ENCODE results near the gene FBXL16.
A peak's percentile ranks its signal among the peaks of the same experiment; 100 is the strongest.

FBXL16 gene

DNA sequence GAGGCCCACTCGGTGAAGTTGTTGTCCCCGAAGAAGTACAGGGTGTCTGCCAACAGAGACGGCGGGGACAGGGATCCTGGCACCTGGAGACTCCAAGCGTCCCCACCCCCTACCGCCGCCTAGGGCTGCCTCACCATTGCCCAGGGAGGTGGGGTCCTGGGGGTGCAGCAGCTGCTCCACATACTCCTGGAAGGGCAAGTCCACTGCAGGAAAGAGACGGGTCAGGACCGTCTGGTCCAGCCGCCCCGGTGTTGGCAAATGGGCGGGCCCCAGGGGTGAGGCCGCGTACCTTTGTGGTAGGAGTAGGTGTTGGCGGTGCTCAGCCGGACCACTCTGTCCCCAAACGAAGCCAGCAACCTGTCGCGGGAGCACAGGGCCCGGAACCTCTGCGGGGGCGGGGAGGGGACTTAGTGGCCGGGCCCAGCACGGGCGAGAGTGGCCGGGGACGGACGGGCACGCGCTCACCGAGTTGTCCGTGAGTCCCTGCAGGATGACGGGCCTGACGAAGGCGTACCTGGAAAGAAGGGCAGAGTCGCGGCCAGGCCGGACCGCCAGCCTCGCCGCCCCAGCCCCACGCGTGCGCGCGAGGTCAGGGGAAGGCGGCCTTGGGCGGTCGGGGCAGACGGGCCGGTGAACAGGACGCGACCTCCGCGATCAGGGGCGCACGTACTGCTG lies 22.1 kb downstream of the FBXL16 start:
- H3K36me3 ChIP-seq (ENCODE audit: control insufficient read depth, insufficient read depth, low read length), result peaks cover 13% of the 10 kb centered on the region
- H3K18ac ChIP-seq (ENCODE audit: low read length), result no peak overlapping the region
- WGBS (ENCODE audit: extremely low coverage, insufficient coverage, low lambda C conversion rate), result no CpG with 5 or more reads among the region's 57 CpGs
- no peaks in the 10 kb centered on the region for H3K4me1 ChIP-seq (ENCODE audit: control insufficient read depth, low read depth, low read length)
- DNase-seq, result peak; percentile 43
- no peaks in the 10 kb centered on the region for H3K27me3 ChIP-seq (ENCODE audit: insufficient read depth, low read length, poor library complexity)
- H2BK15ac ChIP-seq (replicated peaks; ENCODE audit: low read depth), result no peak overlapping the region
- H2BK5ac ChIP-seq (ENCODE audit: low read length), result no peak overlapping the region
- no peak overlapping the region for H3K23ac ChIP-seq (ENCODE audit: low read length)
- H3K4me3 ChIP-seq (ENCODE audit: low read length), result peak overlapping the region; percentile 63
- H3K79me1 ChIP-seq (ENCODE audit: low read length), result peaks cover 15% of the 10 kb centered on the region
- no peak overlapping the region for H2AK5ac ChIP-seq (ENCODE audit: low read length)
- H3K56ac ChIP-seq (ENCODE audit: low read length), result peak overlapping the region; percentile 96
- no peak overlapping the region for H3K4ac ChIP-seq (ENCODE audit: low read depth, low read length)
- no peak overlapping the region for H4K5ac ChIP-seq (ENCODE audit: low read length)
- peaks cover 18% of the 10 kb centered on the region for H3K79me2 ChIP-seq (ENCODE audit: control insufficient read depth, insufficient read depth, low read length)
- no peak overlapping the region for H2BK120ac ChIP-seq (ENCODE audit: low read depth, low read length)
- H3K27ac ChIP-seq (ENCODE audit: low read depth, low read length), result peak overlapping the region; percentile 21
- H3K4me2 ChIP-seq (ENCODE audit: low read length), result peak overlapping the region; percentile 49
- H3K9ac ChIP-seq (ENCODE audit: low read length), result peak overlapping the region; percentile 93
- H4K8ac ChIP-seq (ENCODE audit: low read depth, low read length), result no peak overlapping the region

DNA sequence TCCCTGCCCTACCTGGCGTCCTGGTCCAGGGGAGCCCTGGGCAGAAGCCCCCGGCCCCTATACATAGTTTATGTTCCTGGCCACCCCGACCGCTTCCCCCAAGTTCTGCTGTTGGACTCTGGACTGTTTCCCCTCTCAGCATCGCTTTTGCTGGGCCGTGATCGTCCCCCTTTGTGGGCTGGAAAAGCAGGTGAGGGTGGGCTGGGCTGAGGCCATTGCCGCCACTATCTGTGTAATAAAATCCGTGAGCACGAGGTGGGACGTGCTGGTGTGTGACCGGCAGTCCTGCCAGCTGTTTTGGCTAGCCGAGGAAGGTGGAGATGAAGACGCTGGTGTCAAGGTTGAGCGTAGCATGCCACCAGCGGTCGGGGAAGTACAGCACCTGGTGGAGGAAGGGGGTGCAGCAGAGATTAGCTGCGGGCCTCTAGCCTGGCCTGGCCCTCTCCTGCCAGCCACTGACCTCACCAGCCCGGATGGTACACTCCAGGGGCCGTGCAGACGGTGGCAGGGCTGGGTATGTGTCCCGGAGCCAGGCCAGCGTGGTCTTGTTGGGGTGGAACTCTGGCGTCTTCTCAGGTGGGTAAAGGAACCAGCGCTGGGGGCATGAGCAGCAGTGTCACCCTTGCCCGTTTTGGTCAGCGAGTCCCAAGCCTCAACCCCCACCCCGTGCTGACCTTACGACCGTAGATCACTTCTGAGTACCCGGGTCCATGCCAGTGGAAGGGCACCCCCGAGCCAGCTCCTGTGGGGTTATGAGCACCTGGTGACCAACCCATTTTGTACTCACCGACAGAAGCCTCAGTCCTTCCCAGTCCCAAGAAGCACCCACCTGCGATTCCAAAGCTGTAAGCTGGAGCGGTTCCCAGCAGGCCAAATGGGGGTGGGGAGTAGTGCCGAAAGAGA lies 22.9 kb downstream of the FBXL16 start:
- no peak overlapping the region for H2AK5ac ChIP-seq (ENCODE audit: low read length)
- peaks cover 15% of the 10 kb centered on the region for H3K79me1 ChIP-seq (ENCODE audit: low read length)
- H3K79me2 ChIP-seq (ENCODE audit: control insufficient read depth, insufficient read depth, low read length), result peaks cover 18% of the 10 kb centered on the region
- no peak overlapping the region for H3K4ac ChIP-seq (ENCODE audit: low read depth, low read length)
- no peak overlapping the region for H3K4me3 ChIP-seq (ENCODE audit: low read length)
- no peak overlapping the region for H2BK120ac ChIP-seq (ENCODE audit: low read depth, low read length)
- no peak overlapping the region for H4K8ac ChIP-seq (ENCODE audit: low read depth, low read length)
- peak overlapping the region; percentile 49 for H3K56ac ChIP-seq (ENCODE audit: low read length)
- WGBS (ENCODE audit: extremely low coverage, insufficient coverage, low lambda C conversion rate), result no CpG with 5 or more reads among the region's 36 CpGs
- H3K27me3 ChIP-seq (ENCODE audit: insufficient read depth, low read length, poor library complexity), result no peaks in the 10 kb centered on the region
- peak overlapping the region; percentile 49 for H3K4me2 ChIP-seq (ENCODE audit: low read length)
- H4K5ac ChIP-seq (ENCODE audit: low read length), result no peak overlapping the region
- no peak overlapping the region for H3K27ac ChIP-seq (ENCODE audit: low read depth, low read length)
- H2BK15ac ChIP-seq (replicated peaks; ENCODE audit: low read depth), result no peak overlapping the region
- H3K9ac ChIP-seq (ENCODE audit: low read length), result peak overlapping the region; percentile 93
- no peak for DNase-seq
- no peak overlapping the region for H3K18ac ChIP-seq (ENCODE audit: low read length)
- H3K4me1 ChIP-seq (ENCODE audit: control insufficient read depth, low read depth, low read length), result no peaks in the 10 kb centered on the region
- H3K36me3 ChIP-seq (ENCODE audit: control insufficient read depth, insufficient read depth, low read length), result peaks cover 13% of the 10 kb centered on the region
- no peak overlapping the region for H3K23ac ChIP-seq (ENCODE audit: low read length)
- H2BK5ac ChIP-seq (ENCODE audit: low read length), result no peak overlapping the region

DNA sequence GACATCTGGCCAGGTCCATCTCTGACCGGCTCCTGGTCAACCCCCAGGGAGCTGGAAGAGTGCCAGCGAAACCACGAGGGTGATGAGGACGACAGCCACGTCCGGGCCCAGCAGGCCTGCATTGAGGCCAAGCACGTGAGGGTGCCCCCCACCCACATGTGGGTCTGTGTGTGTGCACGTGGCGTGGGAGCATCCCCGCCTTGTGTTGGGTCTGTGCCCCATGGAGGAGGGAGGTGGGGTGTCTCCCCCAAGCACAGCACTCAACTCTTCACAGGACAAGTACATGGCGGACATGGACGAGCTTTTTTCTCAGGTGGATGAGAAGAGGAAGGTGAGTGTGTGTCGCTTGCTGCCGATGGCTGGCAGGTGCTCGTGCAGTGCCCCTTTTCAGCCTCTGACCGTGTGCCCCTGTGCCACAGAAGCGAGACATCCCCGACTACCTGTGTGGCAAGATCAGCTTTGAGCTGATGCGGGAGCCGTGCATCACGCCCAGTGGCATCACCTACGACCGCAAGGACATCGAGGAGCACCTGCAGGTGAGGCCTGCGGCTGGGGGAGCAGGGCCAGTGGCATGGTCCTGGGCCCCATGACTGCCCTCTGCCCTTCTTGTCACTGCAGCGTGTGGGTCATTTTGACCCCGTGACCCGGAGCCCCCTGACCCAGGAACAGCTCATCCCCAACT lies 23.7 kb downstream of the FBXL16 start:
- no peak overlapping the region for H2BK5ac ChIP-seq (ENCODE audit: low read length)

DNA sequence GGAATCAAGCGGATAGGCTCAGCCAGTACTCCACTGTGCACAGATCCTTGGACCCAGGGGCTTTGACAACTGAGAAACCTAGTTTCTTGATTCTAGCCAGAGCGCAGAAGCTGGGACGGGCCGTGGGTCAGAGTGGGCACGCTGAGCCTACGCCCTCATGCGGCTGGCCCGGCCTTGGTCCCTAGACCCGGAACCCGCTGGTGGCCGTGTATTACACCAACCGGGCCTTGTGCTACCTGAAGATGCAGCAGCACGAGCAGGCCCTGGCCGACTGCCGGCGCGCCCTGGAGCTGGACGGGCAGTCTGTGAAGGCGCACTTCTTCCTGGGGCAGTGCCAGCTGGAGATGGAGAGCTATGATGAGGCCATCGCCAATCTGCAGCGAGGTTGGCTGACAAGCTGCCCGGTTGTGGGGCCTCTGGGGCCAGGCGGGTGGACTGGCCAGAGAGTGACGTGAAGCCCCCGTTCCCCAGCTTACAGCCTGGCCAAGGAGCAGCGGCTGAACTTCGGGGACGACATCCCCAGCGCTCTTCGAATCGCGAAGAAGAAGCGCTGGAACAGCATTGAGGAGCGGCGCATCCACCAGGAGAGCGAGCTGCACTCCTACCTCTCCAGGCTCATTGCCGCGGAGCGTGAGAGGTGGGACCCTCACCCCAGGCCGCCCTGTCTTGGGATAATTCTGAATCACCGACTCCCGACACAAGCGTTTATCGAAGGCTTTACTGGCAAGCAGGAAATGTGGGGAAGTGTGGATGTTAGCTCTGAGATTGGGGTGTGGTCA lies 24.4 kb downstream of the FBXL16 start:
- Histone ChIP-seq H4K8ac (ENCODE audit: low read depth, low read length) (no peak overlapping the region), H3K4me1 (ENCODE audit: control insufficient read depth, low read depth, low read length) (no peaks in the 10 kb centered on the region), H2BK120ac (ENCODE audit: low read depth, low read length) (no peak overlapping the region), H3K79me2 (ENCODE audit: control insufficient read depth, insufficient read depth, low read length) (peaks cover 18% of the 10 kb centered on the region), H3K27ac (ENCODE audit: low read depth, low read length) (no peak overlapping the region), H2AK5ac (ENCODE audit: low read length) (no peak overlapping the region), H3K4ac (ENCODE audit: low read depth, low read length) (no peak overlapping the region), H3K4me2 (ENCODE audit: low read length) (peak overlapping the region; percentile 94), H3K9ac (ENCODE audit: low read length) (peak overlapping the region; percentile 94), H3K4me3 (ENCODE audit: low read length) (peak overlapping the region; percentile 91), H2BK15ac (replicated peaks; ENCODE audit: low read depth) (no peak overlapping the region), H4K5ac (ENCODE audit: low read length) (no peak overlapping the region), H3K36me3 (ENCODE audit: control insufficient read depth, insufficient read depth, low read length) (peaks cover 13% of the 10 kb centered on the region), H3K18ac (ENCODE audit: low read length) (no peak overlapping the region), H3K23ac (ENCODE audit: low read length) (no peak overlapping the region), H3K56ac (ENCODE audit: low read length) (peak overlapping the region; percentile 92), H3K79me1 (ENCODE audit: low read length) (peaks cover 15% of the 10 kb centered on the region), H3K27me3 (ENCODE audit: insufficient read depth, low read length, poor library complexity) (no peaks in the 10 kb centered on the region), H2BK5ac (ENCODE audit: low read length) (no peak overlapping the region)
- no CpG with 5 or more reads among the region's 44 CpGs for WGBS (ENCODE audit: extremely low coverage, insufficient coverage, low lambda C conversion rate)
- no peak for DNase-seq

More for the DNA sequence above, 23.7 kb downstream of the FBXL16 start:
- no peak for DNase-seq
- H3K23ac ChIP-seq (ENCODE audit: low read length), result no peak overlapping the region
- no peak overlapping the region for H3K4ac ChIP-seq (ENCODE audit: low read depth, low read length)
- peaks cover 15% of the 10 kb centered on the region for H3K79me1 ChIP-seq (ENCODE audit: low read length)
- H3K56ac ChIP-seq (ENCODE audit: low read length), result no peak overlapping the region
- H2BK15ac ChIP-seq (replicated peaks; ENCODE audit: low read depth), result no peak overlapping the region
- no peak overlapping the region for H3K18ac ChIP-seq (ENCODE audit: low read length)
- H2BK120ac ChIP-seq (ENCODE audit: low read depth, low read length), result no peak overlapping the region
- no peak overlapping the region for H3K4me3 ChIP-seq (ENCODE audit: low read length)
- no peak overlapping the region for H3K27ac ChIP-seq (ENCODE audit: low read depth, low read length)
- no peak overlapping the region for H2AK5ac ChIP-seq (ENCODE audit: low read length)
- H4K5ac ChIP-seq (ENCODE audit: low read length), result no peak overlapping the region
- H3K9ac ChIP-seq (ENCODE audit: low read length), result no peak overlapping the region
- peaks cover 13% of the 10 kb centered on the region for H3K36me3 ChIP-seq (ENCODE audit: control insufficient read depth, insufficient read depth, low read length)
- no peaks in the 10 kb centered on the region for H3K4me1 ChIP-seq (ENCODE audit: control insufficient read depth, low read depth, low read length)
- H3K27me3 ChIP-seq (ENCODE audit: insufficient read depth, low read length, poor library complexity), result no peaks in the 10 kb centered on the region
- no peak overlapping the region for H3K4me2 ChIP-seq (ENCODE audit: low read length)
- no peak overlapping the region for H4K8ac ChIP-seq (ENCODE audit: low read depth, low read length)
- H3K79me2 ChIP-seq (ENCODE audit: control insufficient read depth, insufficient read depth, low read length), result peaks cover 18% of the 10 kb centered on the region
- no CpG with 5 or more reads among the region's 28 CpGs for WGBS (ENCODE audit: extremely low coverage, insufficient coverage, low lambda C conversion rate)

DNA sequence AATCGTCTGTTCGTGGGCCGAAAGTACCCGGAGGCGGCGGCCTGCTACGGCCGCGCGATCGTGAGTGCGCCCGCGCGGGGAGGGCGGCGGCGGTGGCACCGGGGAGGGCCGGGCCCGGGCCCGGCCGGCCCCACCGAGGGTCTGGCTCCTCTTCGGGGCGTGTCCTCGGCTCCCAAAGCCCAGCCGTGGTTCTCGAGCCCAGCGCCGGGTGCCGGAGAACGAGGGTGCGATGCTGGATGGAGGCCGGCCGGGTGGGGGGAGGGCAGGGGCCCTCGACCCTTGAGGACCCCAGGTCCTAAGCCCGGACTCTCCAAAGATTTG lies 25.0 kb downstream of the FBXL16 start:
- Histone ChIP-seq H4K8ac (ENCODE audit: low read depth, low read length) (no peak overlapping the region), H3K27ac (ENCODE audit: low read depth, low read length) (peak overlapping the region; percentile 53)

More for the DNA sequence above, 25.0 kb downstream of the FBXL16 start:
- H3K27me3 ChIP-seq (ENCODE audit: insufficient read depth, low read length, poor library complexity), result no peaks in the 10 kb centered on the region
- H3K18ac ChIP-seq (ENCODE audit: low read length), result peak overlapping the region; percentile 43
- H3K36me3 ChIP-seq (ENCODE audit: control insufficient read depth, insufficient read depth, low read length), result peaks cover 13% of the 10 kb centered on the region
- no CpG with 5 or more reads among the region's 38 CpGs for WGBS (ENCODE audit: extremely low coverage, insufficient coverage, low lambda C conversion rate)
- peak overlapping the region; percentile 94 for H3K9ac ChIP-seq (ENCODE audit: low read length)
- H3K4me3 ChIP-seq (ENCODE audit: low read length), result peak overlapping the region; percentile 91
- peak overlapping the region; percentile 94 for H3K4me2 ChIP-seq (ENCODE audit: low read length)
- H3K79me1 ChIP-seq (ENCODE audit: low read length), result peaks cover 15% of the 10 kb centered on the region
- no peaks in the 10 kb centered on the region for H3K4me1 ChIP-seq (ENCODE audit: control insufficient read depth, low read depth, low read length)
- no peak overlapping the region for H4K5ac ChIP-seq (ENCODE audit: low read length)
- H3K4ac ChIP-seq (ENCODE audit: low read depth, low read length), result peak overlapping the region; percentile 59
- H2BK15ac ChIP-seq (replicated peaks; ENCODE audit: low read depth), result no peak overlapping the region
- no peak overlapping the region for H2AK5ac ChIP-seq (ENCODE audit: low read length)
- H3K56ac ChIP-seq (ENCODE audit: low read length), result peak overlapping the region; percentile 92
- H3K79me2 ChIP-seq (ENCODE audit: control insufficient read depth, insufficient read depth, low read length), result peaks cover 18% of the 10 kb centered on the region
- no peak for DNase-seq
- peak overlapping the region; percentile 66 for H3K23ac ChIP-seq (ENCODE audit: low read length)
- H2BK120ac ChIP-seq (ENCODE audit: low read depth, low read length), result no peak overlapping the region
- H2BK5ac ChIP-seq (ENCODE audit: low read length), result no peak overlapping the region

Measured in mesendoderm (in vitro differentiated cells).